HepG2 (cell line): ENCODE measurements around the gene KDM5C. TPM values are rescaled to one million over a fixed set of nuclear protein-coding genes. Genes with fewer than 3 reads are reported as not detected.

Experiments
- ATAC-seq: fragments of 200-7000 bp; cut with Tn5 transposase; 3 replicates; pipeline ENCODE4 v1.9.1; 2020; ENCODE audit warnings: mild to moderate bottlenecking, moderate library complexity
- BruUV-seq: library from RNA; stranded (reverse); fragments of 400-500 nt; replicated peaks from 2 replicates; lab custom pipeline; 2021; lab: Mats Ljungman, UMichigan
- CTCF ChIA-PET: fragments of 300-600 bp; formaldehyde crosslinking; extraction: SDS; loops from one replicate; lab custom pipeline; 2021; ENCODE audit warnings: low total read pairs, inconsistent platforms, low intra/inter-chr PET ratio; lab: Yijun Ruan, JAX
- POLR2A ChIA-PET: fragments of 350-600 bp; sonication (Branson Sonifier 250); formaldehyde crosslinking; loops from one replicate; lab custom pipeline; 2020; ENCODE audit warnings: antibody characterized with exemption, inconsistent platforms; lab: Yijun Ruan, JAX
- DNase-seq: peaks from one replicate; pipeline ENCODE4 v3.0.0-alpha.2; 2015; ENCODE audit warnings: low spot score
- FAIRE-seq: peaks from 3 replicates; lab custom pipeline; 2011; peaks lifted over from hg19 to GRCh38; lab: Jason Lieb, UNC
- H2AFZ ChIP-seq: one replicate; pipeline ENCODE4 v1.6.1; 2011; ENCODE audit warnings: low read length, inconsistent platforms
- H3K27ac ChIP-seq: fragments of 300-600 bp; 3 replicates; pipeline ENCODE4 v1.8.0; 2011; ENCODE audit warnings: mixed run types, mild to moderate bottlenecking, mixed read lengths, low read length, inconsistent platforms; ENCODE audit not compliant: insufficient read depth; ENCODE audit errors: extremely low read length
- H3K27me3 ChIP-seq, 2 experiments: fragments of 200-600 bp in 1 of 2; 2 replicates in 1 of 2; 3 replicates in 1 of 2; pipeline versions ENCODE4 v1.6.0 to v1.8.0; 2011; ENCODE audit warnings: low read length in 2 of 2, mild to moderate bottlenecking in 2 of 2, moderate library complexity in 2 of 2, inconsistent platforms in 1 of 2; ENCODE audit not compliant: insufficient read depth in 2 of 2, control insufficient read depth in 1 of 2
- H3K36me3 ChIP-seq, 2 experiments: fragments of 200-600 bp in 1 of 2; replicated peaks in 1 of 2; 2 replicates in 1 of 2; 3 replicates in 1 of 2; pipeline versions ENCODE4 v1.5.1 to v1.8.0; 2011; ENCODE audit warnings: low read length in 2 of 2, inconsistent platforms in 1 of 2; ENCODE audit not compliant: insufficient read depth in 2 of 2, control insufficient read depth in 1 of 2
- H3K4me1 ChIP-seq: 2 replicates; pipeline ENCODE4 v1.5.1; 2012; ENCODE audit warnings: low read length, inconsistent platforms; ENCODE audit not compliant: insufficient read depth
- H3K4me2 ChIP-seq: 2 replicates; pipeline ENCODE4 v1.6.0; 2011; ENCODE audit warnings: low read depth, low read length, inconsistent platforms
- H3K4me3 ChIP-seq, 3 experiments: fragments of 200-600 bp in 1 of 3; sonication (generic), shearing (Covaris generic) in 1 of 3; replicated peaks in 1 of 3; 2 replicates each; pipeline ENCODE4 v1.5.1; 2011 to 2016; ENCODE audit warnings: low read length in 3 of 3, inconsistent platforms in 2 of 3, low read depth in 2 of 3, mild to moderate bottlenecking in 2 of 3, control low read depth in 1 of 3, mixed read lengths in 1 of 3; ENCODE audit not compliant: insufficient read depth in 1 of 3
- H3K79me2 ChIP-seq: one replicate; pipeline ENCODE4 v1.6.1; 2011; ENCODE audit warnings: low read length, inconsistent platforms; ENCODE audit not compliant: insufficient read depth
- H3K9ac ChIP-seq: 2 replicates; pipeline ENCODE4 v1.6.0; 2011; ENCODE audit warnings: mild to moderate bottlenecking, low read depth, low read length, inconsistent platforms; ENCODE audit not compliant: insufficient read depth
- H3K9me3 ChIP-seq: 2 replicates; pipeline ENCODE4 v1.5.1; 2012; ENCODE audit warnings: mild to moderate bottlenecking, low read length
- H4K20me1 ChIP-seq: 2 replicates; pipeline ENCODE4 v1.6.0; 2011; ENCODE audit warnings: inconsistent platforms, mild to moderate bottlenecking, low read length, moderate library complexity; ENCODE audit not compliant: insufficient read depth
- AGO2 ChIP-seq: fragments of 200-400 bp; formaldehyde crosslinking; optimal IDR thresholded peaks from 2 replicates; pipeline ENCODE3; 2017; ENCODE audit warnings: mild to moderate bottlenecking, low read depth, low read length, moderate library complexity
- ARNT ChIP-seq: fragments of 450-650 bp; IDR thresholded peaks from 2 replicates; pipeline ENCODE4 v1.6.1; 2017
- CEBPG ChIP-seq: IDR thresholded peaks from 2 replicates; pipeline ENCODE4 v1.6.1; 2016
- EEA1 ChIP-seq: sonication (generic); formaldehyde crosslinking; IDR thresholded peaks from 2 replicates; pipeline ENCODE4 v1.5.1; 2020; ENCODE audit warnings: mild to moderate bottlenecking, missing genetic modification reagents, borderline replicate concordance
- SNAPC2 ChIP-seq: sonication (generic); formaldehyde crosslinking; IDR thresholded peaks from 2 replicates; pipeline ENCODE4 v1.8.1; 2022; ENCODE audit warnings: mild to moderate bottlenecking, missing genetic modification reagents
- TGIF2 ChIP-seq: IDR thresholded peaks from 2 replicates; pipeline ENCODE4 v1.6.1; 2016; ENCODE audit warnings: control low read depth, missing compliant biosample characterization
- U2AF1 ChIP-seq: fragments of 200-400 bp; formaldehyde crosslinking; optimal IDR thresholded peaks from 2 replicates; pipeline ENCODE3; 2017; ENCODE audit warnings: mild to moderate bottlenecking, low read depth, low read length
- ZNF24 ChIP-seq: fragments of 450-650 bp; IDR thresholded peaks from 2 replicates; pipeline ENCODE4 v1.6.1; 2017; ENCODE audit warnings: antibody characterized with exemption, mild to moderate bottlenecking
- ZNF468 ChIP-seq: sonication (generic); formaldehyde crosslinking; IDR thresholded peaks from 2 replicates; pipeline ENCODE4 v1.8.0; 2022; ENCODE audit warnings: mild to moderate bottlenecking, moderate library complexity, missing genetic modification reagents
- ZNF850 ChIP-seq: sonication (generic); formaldehyde crosslinking; conservative IDR thresholded peaks from 2 replicates; pipeline ENCODE4 v1.9.0; 2021; ENCODE audit warnings: mild to moderate bottlenecking, missing genetic modification reagents
- WGBS: methylation state at CpG from one replicate; pipeline ENCODE4 v1.1.6; 2017; ENCODE audit warnings: low lambda C conversion rate; 5-methylcytosine and 5-hydroxymethylcytosine counted together
- in situ Hi-C: cut with HindIII; loops from 2 replicates; pipeline ENCODE4 v1.10.0; 2017; ENCODE audit warnings: low pct_unique_long_range_greater_than_20kb; ENCODE audit not compliant: extremely low pct_ligation_motif_present
- intact Hi-C: fragments of 100-400 bp; cut with micrococcal nuclease; formaldehyde crosslinking; loops from one replicate; pipeline ENCODE4 v1.10.0; 2022; ENCODE audit not compliant: unreplicated experiment
- polyA plus RNA-seq, 8 experiments: library from polyadenylated mRNA; depleted of rRNA in 3 of 8; stranded (reverse) in 7 of 8; unstranded in 1 of 8; fragments of >200 nt; fragmentation: Illumina TruSeq in 4 of 8; extraction: Trizol in 4 of 8; gene quantifications; 2 replicates each; pipeline versions ENCODE4 v1.2.1 to v1.2.3, GENCODE V29; 2011 to 2016; ENCODE audit warnings: low read depth in 4 of 8, missing spikeins in 1 of 8, mixed read lengths in 1 of 8; ENCODE audit not compliant: insufficient read depth in 1 of 8
- total RNA-seq, 5 experiments: library from RNA; depleted of rRNA; stranded (reverse); fragments of >200 nt; fragmentation: Illumina TruSeq; extraction: Trizol; gene quantifications; 2 replicates each; pipeline ENCODE4 v1.2.3, GENCODE V29; 2016; ENCODE audit warnings: low read depth in 1 of 5
- TF ChIP-seq, protein P1 (sequence below): sonication (generic); formaldehyde crosslinking; IDR thresholded peaks from 2 replicates; pipeline ENCODE4 v1.5.0; 2020; ENCODE audit warnings: mild to moderate bottlenecking, missing genetic modification reagents
- TF ChIP-seq, protein P2 (sequence below): sonication (generic); formaldehyde crosslinking; IDR thresholded peaks from 2 replicates; pipeline ENCODE4 v1.9.0; 2021; ENCODE audit warnings: mild to moderate bottlenecking, missing genetic modification reagents

Gene KDM5C
- total and polyA plus RNA-seq, 2 of the 13 experiments (the other 11 are each of a cell fraction or from before 2014, with no cell fraction given): 32.5 to 34.0 TPM

DNA sequence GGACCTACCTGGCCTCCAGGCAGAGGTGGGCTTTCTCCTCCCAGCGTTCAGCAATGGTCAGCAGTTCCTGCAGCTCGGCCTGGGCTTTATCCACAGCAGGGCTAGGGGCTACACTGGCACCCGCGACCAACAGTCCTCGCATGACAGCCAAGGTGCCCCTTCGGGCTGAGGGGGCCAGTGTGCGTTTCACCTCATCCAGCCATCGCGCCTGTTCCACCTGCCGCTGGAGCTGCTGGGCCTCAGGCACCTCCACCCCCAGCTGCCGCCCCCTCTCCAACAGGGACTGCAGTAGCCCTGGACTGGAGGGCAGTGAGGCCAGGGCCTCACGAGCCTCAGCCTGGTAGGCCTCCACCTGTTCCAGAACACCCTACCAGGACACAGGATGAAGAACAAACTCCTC lies 28.3 kb downstream of the KDM5C start:
- BruUV-seq: no TSS peak
- intact Hi-C loops: no loop called here
- WGBS: 93% methylated on average over 3 of the region's 12 CpGs
- H3K79me2 ChIP-seq: no peaks in the 10 kb centered on the region
- H3K4me2 ChIP-seq: no peak overlapping the region
- in situ Hi-C loops: no loop called here
- FAIRE-seq (no peak), DNase-seq (no peak), ATAC-seq (no peak)
- H3K36me3 ChIP-seq: peaks cover 16 to 70% of the 10 kb centered on the region in 2 experiments
- H3K27ac ChIP-seq: no peak overlapping the region
- H3K9ac ChIP-seq: no peak overlapping the region
- no peaks in the 10 kb centered on the region for H3K9me3 ChIP-seq
- H2AFZ ChIP-seq: no peak overlapping the region
- CTCF ChIA-PET: no interaction called here
- H3K27me3 ChIP-seq: no peaks in the 10 kb centered on the region
- TF ChIP-seq AGO2: peak; percentile 66
- TF ChIP-seq CEBPG (CRISPR knock-in tag): no peak
- POLR2A ChIA-PET: no interaction called here
- no peaks in the 10 kb centered on the region for H4K20me1 ChIP-seq
- H3K4me3 ChIP-seq: no peak overlapping the region
- H3K4me1 ChIP-seq: no peaks in the 10 kb centered on the region

DNA sequence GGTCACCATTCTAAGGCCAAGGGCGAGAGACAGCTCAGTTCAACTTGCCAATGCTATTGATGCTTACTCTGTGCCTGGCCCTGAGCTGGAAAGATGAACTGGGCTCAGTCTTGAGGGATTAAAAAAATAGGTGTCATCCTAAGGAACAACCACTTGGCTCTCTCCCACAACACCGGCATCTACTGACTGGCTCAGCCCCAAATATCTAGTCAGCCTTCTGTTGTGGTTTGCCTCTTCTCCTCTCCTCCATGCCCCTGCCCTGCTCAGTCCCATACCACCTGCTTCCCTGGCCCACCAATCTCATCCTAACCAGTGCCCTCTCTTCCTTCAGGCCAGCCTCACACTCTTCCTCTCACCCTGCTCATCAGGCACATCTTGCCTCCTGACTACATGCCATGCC lies 29.6 kb downstream of the KDM5C start:
- Histone ChIP-seq H3K27ac (no peak overlapping the region), H3K27me3 (no peaks in the 10 kb centered on the region), H3K36me3 (peaks cover 13 to 57% of the 10 kb centered on the region in 2 experiments), H3K4me1 (no peaks in the 10 kb centered on the region), H2AFZ (no peak overlapping the region), H3K9ac (no peak overlapping the region), H4K20me1 (no peaks in the 10 kb centered on the region), H3K9me3 (no peaks in the 10 kb centered on the region), H3K4me3 (no peak overlapping the region), H3K4me2 (no peak overlapping the region), H3K79me2 (no peaks in the 10 kb centered on the region)
- in situ Hi-C loops (no loop called here), intact Hi-C loops (no loop called here)
- no CpG with 5 or more reads among the region's 2 CpGs for WGBS
- FAIRE-seq (no peak), ATAC-seq (no peak), DNase-seq (no peak)
- ChIA-PET POLR2A (no interaction called here), CTCF (no interaction called here)
- BruUV-seq: no TSS peak
- TF ChIP-seq EEA1 (CRISPR knock-in tag) (no peak), ZNF468 (CRISPR knock-in tag) (no peak), ZNF24 (no peak), ARNT (no peak), ZNF850 (CRISPR knock-in tag) (no peak), TGIF2 (no peak), SNAPC2 (CRISPR knock-in tag) (no peak), U2AF1 (no peak)
- TF ChIP-seq, protein P1, sequence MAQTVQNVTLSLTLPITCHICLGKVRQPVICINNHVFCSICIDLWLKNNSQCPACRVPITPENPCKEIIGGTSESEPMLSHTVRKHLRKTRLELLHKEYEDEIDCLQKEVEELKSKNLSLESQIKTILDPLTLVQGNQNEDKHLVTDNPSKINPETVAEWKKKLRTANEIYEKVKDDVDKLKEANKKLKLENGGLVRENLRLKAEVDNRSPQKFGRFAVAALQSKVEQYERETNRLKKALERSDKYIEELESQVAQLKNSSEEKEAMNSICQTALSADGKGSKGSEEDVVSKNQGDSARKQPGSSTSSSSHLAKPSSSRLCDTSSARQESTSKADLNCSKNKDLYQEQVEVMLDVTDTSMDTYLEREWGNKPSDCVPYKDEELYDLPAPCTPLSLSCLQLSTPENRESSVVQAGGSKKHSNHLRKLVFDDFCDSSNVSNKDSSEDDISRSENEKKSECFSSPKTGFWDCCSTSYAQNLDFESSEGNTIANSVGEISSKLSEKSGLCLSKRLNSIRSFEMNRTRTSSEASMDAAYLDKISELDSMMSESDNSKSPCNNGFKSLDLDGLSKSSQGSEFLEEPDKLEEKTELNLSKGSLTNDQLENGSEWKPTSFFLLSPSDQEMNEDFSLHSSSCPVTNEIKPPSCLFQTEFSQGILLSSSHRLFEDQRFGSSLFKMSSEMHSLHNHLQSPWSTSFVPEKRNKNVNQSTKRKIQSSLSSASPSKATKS (CRISPR knock-in tag): no peak
- TF ChIP-seq, protein P2, sequence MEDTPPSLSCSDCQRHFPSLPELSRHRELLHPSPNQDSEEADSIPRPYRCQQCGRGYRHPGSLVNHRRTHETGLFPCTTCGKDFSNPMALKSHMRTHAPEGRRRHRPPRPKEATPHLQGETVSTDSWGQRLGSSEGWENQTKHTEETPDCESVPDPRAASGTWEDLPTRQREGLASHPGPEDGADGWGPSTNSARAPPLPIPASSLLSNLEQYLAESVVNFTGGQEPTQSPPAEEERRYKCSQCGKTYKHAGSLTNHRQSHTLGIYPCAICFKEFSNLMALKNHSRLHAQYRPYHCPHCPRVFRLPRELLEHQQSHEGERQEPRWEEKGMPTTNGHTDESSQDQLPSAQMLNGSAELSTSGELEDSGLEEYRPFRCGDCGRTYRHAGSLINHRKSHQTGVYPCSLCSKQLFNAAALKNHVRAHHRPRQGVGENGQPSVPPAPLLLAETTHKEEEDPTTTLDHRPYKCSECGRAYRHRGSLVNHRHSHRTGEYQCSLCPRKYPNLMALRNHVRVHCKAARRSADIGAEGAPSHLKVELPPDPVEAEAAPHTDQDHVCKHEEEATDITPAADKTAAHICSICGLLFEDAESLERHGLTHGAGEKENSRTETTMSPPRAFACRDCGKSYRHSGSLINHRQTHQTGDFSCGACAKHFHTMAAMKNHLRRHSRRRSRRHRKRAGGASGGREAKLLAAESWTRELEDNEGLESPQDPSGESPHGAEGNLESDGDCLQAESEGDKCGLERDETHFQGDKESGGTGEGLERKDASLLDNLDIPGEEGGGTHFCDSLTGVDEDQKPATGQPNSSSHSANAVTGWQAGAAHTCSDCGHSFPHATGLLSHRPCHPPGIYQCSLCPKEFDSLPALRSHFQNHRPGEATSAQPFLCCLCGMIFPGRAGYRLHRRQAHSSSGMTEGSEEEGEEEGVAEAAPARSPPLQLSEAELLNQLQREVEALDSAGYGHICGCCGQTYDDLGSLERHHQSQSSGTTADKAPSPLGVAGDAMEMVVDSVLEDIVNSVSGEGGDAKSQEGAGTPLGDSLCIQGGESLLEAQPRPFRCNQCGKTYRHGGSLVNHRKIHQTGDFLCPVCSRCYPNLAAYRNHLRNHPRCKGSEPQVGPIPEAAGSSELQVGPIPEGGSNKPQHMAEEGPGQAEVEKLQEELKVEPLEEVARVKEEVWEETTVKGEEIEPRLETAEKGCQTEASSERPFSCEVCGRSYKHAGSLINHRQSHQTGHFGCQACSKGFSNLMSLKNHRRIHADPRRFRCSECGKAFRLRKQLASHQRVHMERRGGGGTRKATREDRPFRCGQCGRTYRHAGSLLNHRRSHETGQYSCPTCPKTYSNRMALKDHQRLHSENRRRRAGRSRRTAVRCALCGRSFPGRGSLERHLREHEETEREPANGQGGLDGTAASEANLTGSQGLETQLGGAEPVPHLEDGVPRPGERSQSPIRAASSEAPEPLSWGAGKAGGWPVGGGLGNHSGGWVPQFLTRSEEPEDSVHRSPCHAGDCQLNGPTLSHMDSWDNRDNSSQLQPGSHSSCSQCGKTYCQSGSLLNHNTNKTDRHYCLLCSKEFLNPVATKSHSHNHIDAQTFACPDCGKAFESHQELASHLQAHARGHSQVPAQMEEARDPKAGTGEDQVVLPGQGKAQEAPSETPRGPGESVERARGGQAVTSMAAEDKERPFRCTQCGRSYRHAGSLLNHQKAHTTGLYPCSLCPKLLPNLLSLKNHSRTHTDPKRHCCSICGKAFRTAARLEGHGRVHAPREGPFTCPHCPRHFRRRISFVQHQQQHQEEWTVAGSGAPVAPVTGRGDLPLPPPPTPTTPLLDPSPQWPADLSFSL (CRISPR knock-in tag): no peak
